Skeletal muscle tissue (tissue), 4 donors: ENCODE data around the gene POMGNT1. TPM values are rescaled to one million over a fixed set of nuclear protein-coding genes. Genes with fewer than 3 reads are reported as not detected.
"Not testable (repeated sequence)": the region's sequence is repeated elsewhere in the genome, so short reads cannot be mapped to it uniquely, and the experiment has no call there.

Experiments used
- H3K27ac ChIP-seq: one replicate; pipeline ENCODE4 v1.7.0; 2013; ENCODE audit warnings: mild to moderate bottlenecking, low read depth, low read length, inconsistent platforms
- H3K27me3 ChIP-seq, 3 donors: one replicate each; pipeline ENCODE4 v1.7.0; 2013; ENCODE audit warnings: low read length in 3 of 3; ENCODE audit not compliant: control insufficient read depth in 3 of 3, insufficient read depth in 3 of 3
- H3K36me3 ChIP-seq, 3 donors: one replicate each; pipeline ENCODE4 v1.7.0; 2013; ENCODE audit warnings: low read length in 3 of 3; ENCODE audit not compliant: control insufficient read depth in 3 of 3, insufficient read depth in 3 of 3
- H3K4me1 ChIP-seq, 3 donors: one replicate each; pipeline ENCODE4 v1.7.0; 2013; ENCODE audit warnings: low read length in 3 of 3, mild to moderate bottlenecking in 3 of 3; ENCODE audit not compliant: control insufficient read depth in 3 of 3, insufficient read depth in 3 of 3
- H3K4me3 ChIP-seq, 3 donors: one replicate each; pipeline ENCODE4 v1.7.0; 2013; ENCODE audit warnings: low read length in 3 of 3
- H3K9ac ChIP-seq, 3 donors: one replicate each; pipeline ENCODE4 v1.7.0; 2013; ENCODE audit warnings: low read length in 3 of 3, mild to moderate bottlenecking in 3 of 3, moderate library complexity in 2 of 3, low read depth in 1 of 3
- H3K9me3 ChIP-seq, 3 donors: one replicate each; pipeline ENCODE4 v1.7.0; 2013; ENCODE audit warnings: low read length in 3 of 3; ENCODE audit not compliant: control insufficient read depth in 3 of 3
- total RNA-seq: library from RNA; depleted of rRNA; stranded (reverse); fragments of >200 nt; gene quantifications from one replicate; pipeline ENCODE4 v1.2.3, GENCODE V29; 2014
- donor health status: Osteomylitis.

POMGNT1 gene
- total RNA-seq, 1 donor from 2014 or later, result 23.5 TPM

DNA sequence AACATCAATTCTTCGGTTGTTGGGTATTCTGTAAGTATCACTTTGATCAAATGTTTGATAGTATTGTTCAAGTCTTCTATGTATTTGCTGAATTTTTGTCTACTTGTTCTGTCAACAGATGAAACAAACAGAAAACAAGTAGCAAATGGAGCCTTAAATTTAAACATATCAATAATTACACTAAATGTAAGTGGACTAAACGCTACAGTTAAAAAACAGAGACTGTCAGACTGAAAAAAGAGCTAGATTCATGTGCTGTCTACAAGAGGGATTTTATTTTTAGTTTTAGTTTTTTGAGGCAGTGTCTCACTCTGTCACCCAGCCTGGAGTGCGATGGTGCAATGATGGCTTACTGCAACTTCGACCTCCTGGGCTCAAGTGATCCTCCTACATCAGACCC, 38.6 kb upstream of the POMGNT1 start:
- Histone ChIP-seq H3K9me3 (peaks cover 0 to 2% (median 0%) of the 10 kb centered on the region in 3 donors), H3K4me1 (no peaks in the 10 kb centered on the region), H3K9ac (no peak overlapping the region), H3K27ac (no peak overlapping the region), H3K4me3 (no peak overlapping the region), H3K36me3 (no peaks in the 10 kb centered on the region), H3K27me3 (no peaks in the 10 kb centered on the region)

DNA sequence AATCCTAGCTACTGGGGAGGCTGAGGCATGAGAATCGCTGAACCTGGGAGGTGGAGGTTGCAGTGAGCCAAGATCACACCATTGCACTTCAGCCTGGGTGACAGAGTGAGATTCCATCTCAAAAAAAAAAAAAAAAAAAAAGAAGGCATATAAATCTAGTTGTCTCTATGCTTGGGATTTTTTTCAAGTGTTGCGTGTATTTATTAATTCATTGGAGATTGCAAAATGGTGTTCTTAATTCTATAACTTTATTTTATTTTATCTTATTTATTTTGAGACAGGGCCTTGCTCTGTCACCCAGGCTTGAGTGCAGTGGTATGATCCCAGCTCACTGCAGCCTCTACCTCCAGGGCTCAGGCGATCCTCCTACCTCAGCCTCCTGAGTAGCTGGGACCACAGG, 33.0 kb upstream of the POMGNT1 start:
- H3K36me3 ChIP-seq, H3K9me3 ChIP-seq, H3K27me3 ChIP-seq: not testable (repeated sequence)

GRCh38 chr1:46224966-46225365, 26.7 kb upstream of the POMGNT1 start:
- H3K27ac ChIP-seq, result no peak overlapping the region
- no peak overlapping the region for H3K9ac ChIP-seq
- no peaks in the 10 kb centered on the region for H3K36me3 ChIP-seq
- H3K4me1 ChIP-seq, result peaks cover 0 to 3% (median 0%) of the 10 kb centered on the region in 3 donors
- H3K4me3 ChIP-seq, result no peak overlapping the region
- no peaks in the 10 kb centered on the region for H3K9me3 ChIP-seq
- H3K27me3 ChIP-seq, result no peaks in the 10 kb centered on the region

More for the DNA sequence above, 33.0 kb upstream of the POMGNT1 start:
- not testable (repeated sequence) for H3K4me3 ChIP-seq, H3K27ac ChIP-seq, H3K9ac ChIP-seq, H3K4me1 ChIP-seq

GRCh38 chr1:46223472-46223943, 25.3 kb upstream of the POMGNT1 start:
- H3K27ac ChIP-seq, result no peak overlapping the region
- H3K9ac ChIP-seq, result peak overlapping the region in 2 of 3 donors; percentile 30 to 33
- peaks cover 0 to 3% (median 0%) of the 10 kb centered on the region in 3 donors for H3K4me1 ChIP-seq
- no peaks in the 10 kb centered on the region for H3K36me3 ChIP-seq
- H3K4me3 ChIP-seq, result no peak overlapping the region
- H3K27me3 ChIP-seq, result no peaks in the 10 kb centered on the region
- H3K9me3 ChIP-seq, result no peaks in the 10 kb centered on the region

DNA sequence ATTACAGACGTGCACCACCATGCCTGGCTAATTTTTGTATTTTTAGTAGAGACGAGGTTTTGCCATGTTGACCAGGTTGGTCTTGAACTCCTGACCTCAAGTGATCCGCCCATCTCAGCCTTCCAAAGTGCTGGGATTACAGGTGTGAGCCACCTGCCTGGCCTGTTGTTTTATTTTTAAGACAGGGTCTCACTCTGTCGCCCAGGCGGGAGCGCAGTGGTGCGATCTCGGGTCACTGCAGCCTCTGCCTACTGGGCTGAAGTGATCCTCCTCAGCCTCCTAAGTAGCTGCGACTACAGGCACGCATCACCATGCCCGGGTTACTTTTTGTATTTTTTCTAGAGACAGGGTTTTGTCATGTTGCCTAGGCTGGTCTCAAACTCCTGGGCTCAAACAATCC, 24.8 kb upstream of the POMGNT1 start:
- not testable (repeated sequence) for H3K4me3 ChIP-seq, H3K4me1 ChIP-seq, H3K27ac ChIP-seq, H3K9ac ChIP-seq, H3K27me3 ChIP-seq, H3K36me3 ChIP-seq, H3K9me3 ChIP-seq

DNA sequence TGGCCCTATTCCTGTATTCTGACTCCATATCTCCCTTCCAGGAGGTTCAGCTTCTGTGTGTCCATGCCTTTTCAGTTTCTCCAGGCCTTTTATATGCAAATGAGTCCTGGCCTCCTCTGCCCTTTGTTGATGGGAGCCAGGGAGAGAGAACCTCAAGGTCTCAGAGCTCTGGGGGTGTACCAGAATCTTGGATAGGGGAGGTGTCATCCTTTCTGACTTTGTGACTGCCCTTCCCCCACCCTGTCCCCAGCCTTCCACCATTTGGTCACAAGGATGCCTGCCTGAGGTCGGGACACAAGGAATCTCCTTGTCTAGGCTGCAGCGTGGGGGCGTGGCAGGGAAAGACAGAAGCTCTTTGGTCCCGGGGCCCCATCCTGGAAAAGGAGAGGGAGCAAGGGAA, 23.5 kb upstream of the POMGNT1 start:
- Histone ChIP-seq H3K4me1 (peaks cover 0 to 3% (median 0%) of the 10 kb centered on the region in 3 donors), H3K9me3 (no peaks in the 10 kb centered on the region), H3K9ac (no peak overlapping the region), H3K36me3 (no peaks in the 10 kb centered on the region), H3K27ac (no peak overlapping the region), H3K27me3 (no peaks in the 10 kb centered on the region), H3K4me3 (no peak overlapping the region)

- Histone ChIP-seq H3K27me3 (no peaks in the 10 kb centered on the region), H3K9me3 (no peaks in the 10 kb centered on the region), H3K36me3 (no peaks in the 10 kb centered on the region), H3K27ac (no peak overlapping the region), H3K4me3 (no peak overlapping the region), H3K4me1 (peaks cover 0 to 3% (median 0%) of the 10 kb centered on the region in 3 donors), H3K9ac (no peak overlapping the region)
These were observed 22.6 kb upstream of the POMGNT1 start for GRCh38 chr1:46220808-46221207.

DNA sequence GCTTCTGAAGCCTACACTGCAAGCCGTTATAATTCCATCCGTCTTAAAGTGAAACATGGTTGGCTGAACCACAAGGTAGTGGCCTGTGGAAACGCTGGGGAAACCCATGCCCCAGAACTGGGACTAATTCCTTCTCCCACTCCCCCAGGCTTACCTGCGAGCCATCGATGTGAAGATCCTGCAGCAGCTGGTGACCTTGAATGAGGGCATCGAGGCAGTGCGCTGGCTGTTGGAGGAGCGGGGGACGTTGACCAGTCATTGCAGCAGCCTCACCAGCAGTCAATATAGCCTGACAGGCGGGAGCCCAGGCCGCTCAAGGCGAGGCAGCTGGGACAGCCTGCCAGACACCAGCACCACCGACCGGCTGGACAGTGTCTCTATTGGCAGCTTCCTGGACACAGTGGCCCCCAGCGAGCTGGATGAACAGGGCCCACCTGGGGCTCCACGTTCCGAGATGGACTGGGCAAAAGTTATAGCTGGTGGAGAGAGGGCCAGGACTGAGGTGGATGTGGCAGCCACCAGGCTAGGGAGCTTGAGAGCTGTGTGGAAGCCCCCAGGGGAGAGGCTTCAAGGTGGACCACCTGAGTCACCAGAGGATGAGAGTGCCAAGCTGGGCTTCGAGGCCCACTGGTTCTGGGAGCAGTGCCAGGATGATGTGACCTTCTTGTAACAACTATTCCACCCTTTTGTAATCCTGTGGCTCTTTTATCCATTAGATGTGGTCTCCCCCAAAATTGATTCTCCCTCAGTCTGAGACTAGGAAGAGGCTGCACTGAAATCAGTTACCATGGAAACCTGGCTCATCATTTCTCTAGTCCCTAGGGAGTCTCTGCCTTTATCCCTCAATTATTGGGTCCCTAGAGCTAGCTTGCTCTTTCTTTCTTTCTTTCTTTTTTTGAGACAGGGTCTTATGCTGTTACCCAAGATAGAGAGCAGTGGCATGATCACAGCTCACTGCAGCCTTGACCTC, 21.6 kb upstream of the POMGNT1 start:
- H3K9ac ChIP-seq, result no peak overlapping the region
- H3K36me3 ChIP-seq, result no peaks in the 10 kb centered on the region
- peaks cover 0 to 3% (median 0%) of the 10 kb centered on the region in 3 donors for H3K4me1 ChIP-seq
- no peak overlapping the region for H3K4me3 ChIP-seq
- H3K27me3 ChIP-seq, result no peaks in the 10 kb centered on the region
- no peak overlapping the region for H3K27ac ChIP-seq
- H3K9me3 ChIP-seq, result no peaks in the 10 kb centered on the region

DNA sequence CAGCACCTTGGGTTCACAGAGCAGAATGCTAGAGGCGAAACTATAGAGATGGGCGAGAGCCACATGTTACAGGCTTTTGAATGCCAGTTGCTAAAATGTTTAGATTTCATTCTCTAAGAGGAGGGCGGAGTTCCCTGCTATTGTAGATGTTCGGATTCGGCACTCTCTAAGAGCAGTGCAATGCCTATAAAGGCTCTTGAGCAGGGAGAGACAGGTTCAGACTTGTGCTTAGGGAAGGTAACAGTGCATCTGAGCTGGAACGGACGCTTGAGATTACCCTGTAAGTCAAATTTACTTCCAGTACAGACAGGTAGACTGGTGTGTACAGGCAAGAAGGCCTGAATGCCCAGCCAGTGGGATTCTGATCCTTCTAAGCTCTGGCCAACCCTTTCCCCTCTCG, 20.2 kb upstream of the POMGNT1 start:
- no peak overlapping the region for H3K4me3 ChIP-seq
- no peak overlapping the region for H3K27ac ChIP-seq
- H3K9me3 ChIP-seq, result no peaks in the 10 kb centered on the region
- no peaks in the 10 kb centered on the region for H3K36me3 ChIP-seq
- H3K27me3 ChIP-seq, result no peaks in the 10 kb centered on the region
- H3K4me1 ChIP-seq, result no peaks in the 10 kb centered on the region
- H3K9ac ChIP-seq, result no peak overlapping the region

DNA sequence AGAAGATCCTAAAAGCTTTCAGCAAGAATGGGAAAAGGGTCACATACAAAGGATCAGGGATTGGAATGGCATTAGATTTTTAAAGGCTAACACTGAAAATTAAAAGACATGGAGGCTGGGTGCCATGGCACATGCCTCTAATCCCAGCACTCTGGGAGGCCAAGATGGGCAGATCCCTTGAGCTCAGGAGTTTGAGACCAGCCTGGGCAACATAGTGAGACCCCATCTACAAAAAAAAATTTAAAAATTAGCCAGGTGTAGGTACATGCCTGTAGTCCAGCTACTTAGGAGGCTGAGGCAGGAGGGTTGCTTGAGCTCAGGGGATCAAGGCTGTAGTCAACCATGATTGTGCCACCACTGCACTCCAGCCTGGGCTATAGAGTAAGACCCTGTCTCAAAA, 17.3 kb upstream of the POMGNT1 start:
- H3K9ac ChIP-seq, result no peak overlapping the region

More for the DNA sequence above, 17.3 kb upstream of the POMGNT1 start:
- no peaks in the 10 kb centered on the region for H3K36me3 ChIP-seq
- no peaks in the 10 kb centered on the region for H3K27me3 ChIP-seq
- no peaks in the 10 kb centered on the region for H3K9me3 ChIP-seq
- no peak overlapping the region for H3K27ac ChIP-seq
- no peak overlapping the region for H3K4me3 ChIP-seq
- H3K4me1 ChIP-seq, result no peaks in the 10 kb centered on the region
